Trophoblast cell (in vitro differentiated cells and primary cell): ENCODE measurements around the gene PSMB1.
A peak's percentile ranks its signal among the peaks of the same experiment; 100 is the strongest.

Source experiments
- DNase-seq, 2 donors: peaks; one replicate each; pipeline ENCODE4 v3.0.0-alpha.2; 2016
- H2AFZ ChIP-seq: 2 replicates; pipeline ENCODE4 v1.6.1; 2013; ENCODE audit warnings: low read length, moderate library complexity, mild to moderate bottlenecking; ENCODE audit not compliant: insufficient read depth, poor library complexity
- H2AK5ac ChIP-seq: 2 replicates; pipeline ENCODE4 v1.6.1; 2013; ENCODE audit warnings: mild to moderate bottlenecking, low read length
- H2BK120ac ChIP-seq: 2 replicates; pipeline ENCODE4 v1.6.1; 2013; ENCODE audit warnings: low read length, mild to moderate bottlenecking, moderate library complexity; ENCODE audit not compliant: insufficient read depth, poor library complexity
- H2BK12ac ChIP-seq: 2 replicates; pipeline ENCODE4 v1.6.1; 2013; ENCODE audit warnings: mild to moderate bottlenecking, low read length, moderate library complexity
- H2BK5ac ChIP-seq: 2 replicates; pipeline ENCODE4 v1.6.1; 2013; ENCODE audit warnings: low read length, low read depth, moderate library complexity, mild to moderate bottlenecking; ENCODE audit not compliant: poor library complexity
- H3K14ac ChIP-seq: 2 replicates; pipeline ENCODE4 v1.6.1; 2013; ENCODE audit warnings: mild to moderate bottlenecking, low read length
- H3K18ac ChIP-seq: 2 replicates; pipeline ENCODE4 v1.6.1; 2013; ENCODE audit warnings: mild to moderate bottlenecking, low read length
- H3K23ac ChIP-seq: 2 replicates; pipeline ENCODE4 v1.6.1; 2013; ENCODE audit warnings: low read length
- H3K27ac ChIP-seq: 2 replicates; pipeline ENCODE4 v1.5.1; 2013; ENCODE audit warnings: low read depth, mild to moderate bottlenecking, inconsistent platforms, low read length, moderate library complexity
- H3K27me3 ChIP-seq: 2 replicates; pipeline ENCODE4 v1.6.1; 2013; ENCODE audit warnings: inconsistent platforms, mild to moderate bottlenecking, low read length, moderate library complexity; ENCODE audit not compliant: insufficient read depth
- H3K36me3 ChIP-seq, 2 experiments: 1 replicate in 1 of 2; 2 replicates in 1 of 2; pipeline ENCODE4 v1.6.1; 2013; ENCODE audit warnings: low read length in 2 of 2, mild to moderate bottlenecking in 2 of 2, moderate library complexity in 1 of 2; ENCODE audit not compliant: insufficient read depth in 2 of 2, control insufficient read depth in 1 of 2
- H3K4ac ChIP-seq: 2 replicates; pipeline ENCODE4 v1.6.1; 2013; ENCODE audit warnings: low read depth, mild to moderate bottlenecking, low read length, moderate library complexity
- H3K4me1 ChIP-seq, 2 experiments: 1 replicate in 1 of 2; 2 replicates in 1 of 2; pipeline ENCODE4 v1.6.1; 2013; ENCODE audit warnings: low read length in 2 of 2, mild to moderate bottlenecking in 2 of 2, moderate library complexity in 1 of 2; ENCODE audit not compliant: insufficient read depth in 2 of 2, control insufficient read depth in 1 of 2
- H3K4me2 ChIP-seq: 2 replicates; pipeline ENCODE4 v1.6.1; 2013; ENCODE audit warnings: inconsistent platforms, mild to moderate bottlenecking, low read length, moderate library complexity
- H3K4me3 ChIP-seq: 2 replicates; pipeline ENCODE4 v1.5.1; 2013; ENCODE audit warnings: mild to moderate bottlenecking, low read depth, low read length, inconsistent platforms
- H3K79me1 ChIP-seq: one replicate; pipeline ENCODE4 v1.6.1; 2013; ENCODE audit warnings: low read length
- H3K79me2 ChIP-seq: 2 replicates; pipeline ENCODE4 v1.6.1; 2013; ENCODE audit warnings: low read length, mild to moderate bottlenecking; ENCODE audit not compliant: control insufficient read depth, insufficient read depth, poor library complexity
- H3K9ac ChIP-seq: 2 replicates; pipeline ENCODE4 v1.6.1; 2013; ENCODE audit warnings: mild to moderate bottlenecking, low read length
- H3K9me3 ChIP-seq: 2 replicates; pipeline ENCODE4 v1.6.1; 2013; ENCODE audit warnings: low read depth, mild to moderate bottlenecking, control low read depth, inconsistent platforms, low read length; ENCODE audit not compliant: insufficient read depth
- H4K12ac ChIP-seq: 2 replicates; pipeline ENCODE4 v1.6.1; 2013; ENCODE audit warnings: low read depth, mild to moderate bottlenecking, low read length, moderate library complexity
- H4K8ac ChIP-seq: 2 replicates; pipeline ENCODE4 v1.6.1; 2013; ENCODE audit warnings: low read depth, mild to moderate bottlenecking, low read length, moderate library complexity
- H4K91ac ChIP-seq: one replicate; pipeline ENCODE4 v1.6.1; 2013; ENCODE audit warnings: low read depth, mild to moderate bottlenecking, low read length, moderate library complexity
- WGBS: extraction: QIAGEN DNeasy Blood & Tissue Kit; methylation state at CpG from one replicate; pipeline ENCODE4 v1.1.7; 2013; ENCODE audit warnings: missing lambda C conversion rate; ENCODE audit not compliant: insufficient read length, insufficient coverage; ENCODE audit errors: extremely low coverage; 5-methylcytosine and 5-hydroxymethylcytosine counted together

The PSMB1 gene

DNA sequence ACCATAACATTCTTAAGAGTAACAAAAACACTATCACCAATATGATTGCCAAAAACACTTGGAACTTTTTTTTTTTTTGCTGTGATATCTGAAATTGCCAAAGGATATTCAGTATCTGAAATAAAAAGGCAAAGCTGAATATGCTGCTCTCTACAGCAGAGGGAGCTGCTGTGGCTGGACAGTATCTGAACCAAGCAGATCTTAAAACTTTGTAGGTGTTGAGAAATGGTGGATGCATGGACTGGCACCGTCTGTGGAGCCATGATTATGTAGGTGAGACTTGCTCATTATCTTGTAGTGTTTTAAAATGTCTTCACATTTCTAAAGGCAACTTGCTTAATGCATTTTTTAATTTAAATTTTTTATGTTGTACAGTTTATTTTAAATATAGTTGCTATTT is 22.1 kb upstream of the PSMB1 start:
- Histone ChIP-seq H3K14ac (no peak overlapping the region), H3K4me3 (no peak overlapping the region), H2AK5ac (no peak overlapping the region), H3K4me1 (no peaks in the 10 kb centered on the region), H2BK5ac (no peak overlapping the region), H3K27me3 (no peaks in the 10 kb centered on the region), H3K23ac (no peak overlapping the region), H3K18ac (no peak overlapping the region), H4K8ac (no peak overlapping the region), H3K4me2 (no peak overlapping the region), H3K79me1 (no peaks in the 10 kb centered on the region), H4K12ac (no peak overlapping the region), H3K9me3 (no peaks in the 10 kb centered on the region), H3K79me2 (no peaks in the 10 kb centered on the region), H2BK12ac (no peak overlapping the region), H3K9ac (no peak overlapping the region), H2BK120ac (no peak overlapping the region), H2AFZ (no peak overlapping the region), H3K4ac (no peak overlapping the region), H3K36me3 (peaks cover 10 to 29% of the 10 kb centered on the region in 2 experiments), H3K27ac (no peak overlapping the region), H4K91ac (no peak overlapping the region)
- DNase-seq, result peak in 1 of 2 donors; percentile 5
- WGBS, result no CpG with 5 or more reads among the region's 1 CpG

DNA sequence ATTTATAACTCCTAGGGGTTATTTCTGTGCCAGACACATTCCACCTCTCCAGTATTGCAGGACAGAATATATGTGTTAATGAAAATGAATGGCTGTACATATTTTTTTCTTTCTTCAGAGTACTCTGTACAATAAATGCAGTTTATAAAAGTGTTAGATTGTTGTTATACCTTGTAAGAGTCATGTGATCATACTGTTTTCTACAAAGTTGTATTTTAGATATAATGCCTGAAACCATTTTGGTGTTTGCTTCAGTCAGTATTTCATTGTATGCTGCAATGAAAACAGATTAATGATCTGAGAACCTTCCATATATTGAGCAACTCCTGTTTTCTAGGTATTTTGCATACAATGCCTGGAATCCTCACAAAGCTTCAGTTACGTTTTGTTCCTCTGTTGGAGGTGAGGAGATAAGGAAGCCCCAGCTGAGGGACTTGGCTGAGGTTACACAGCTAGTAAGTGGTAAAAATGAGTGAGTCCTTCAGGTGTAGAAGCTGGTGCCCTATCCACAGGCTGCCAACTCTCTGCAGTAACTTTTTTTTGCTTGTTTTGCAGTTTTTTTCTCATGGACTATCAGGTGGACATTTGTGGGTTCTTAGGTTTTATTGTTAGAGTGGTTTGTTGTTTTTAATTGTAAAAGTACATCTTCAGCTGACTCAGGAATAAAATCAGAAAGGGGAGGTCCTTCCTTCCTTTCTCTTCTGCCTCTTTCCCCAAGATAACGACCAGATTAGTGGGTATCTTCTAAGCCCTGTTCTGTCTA is 19.8 kb upstream of the PSMB1 start:
- H3K4me2 ChIP-seq, result no peak overlapping the region
- no peaks in the 10 kb centered on the region for H3K27me3 ChIP-seq
- H2AFZ ChIP-seq, result no peak overlapping the region
- peaks cover 18 to 32% of the 10 kb centered on the region in 2 experiments for H3K36me3 ChIP-seq
- H3K27ac ChIP-seq, result no peak overlapping the region
- H3K14ac ChIP-seq, result no peak overlapping the region
- H3K4me3 ChIP-seq, result no peak overlapping the region
- H3K79me2 ChIP-seq, result no peaks in the 10 kb centered on the region
- H3K79me1 ChIP-seq, result no peaks in the 10 kb centered on the region
- no peak overlapping the region for H3K9ac ChIP-seq
- no peak overlapping the region for H2BK120ac ChIP-seq
- H3K4me1 ChIP-seq, result no peaks in the 10 kb centered on the region
- WGBS, result no CpG with 5 or more reads among the region's 2 CpGs
- no peak overlapping the region for H4K12ac ChIP-seq
- no peak overlapping the region for H2BK12ac ChIP-seq
- no peak overlapping the region for H3K23ac ChIP-seq
- no peak overlapping the region for H3K18ac ChIP-seq
- no peaks in the 10 kb centered on the region for H3K9me3 ChIP-seq
- no peak for DNase-seq
- no peak overlapping the region for H4K91ac ChIP-seq
- H3K4ac ChIP-seq, result no peak overlapping the region
- H4K8ac ChIP-seq, result no peak overlapping the region
- H2BK5ac ChIP-seq, result no peak overlapping the region
- no peak overlapping the region for H2AK5ac ChIP-seq

DNA sequence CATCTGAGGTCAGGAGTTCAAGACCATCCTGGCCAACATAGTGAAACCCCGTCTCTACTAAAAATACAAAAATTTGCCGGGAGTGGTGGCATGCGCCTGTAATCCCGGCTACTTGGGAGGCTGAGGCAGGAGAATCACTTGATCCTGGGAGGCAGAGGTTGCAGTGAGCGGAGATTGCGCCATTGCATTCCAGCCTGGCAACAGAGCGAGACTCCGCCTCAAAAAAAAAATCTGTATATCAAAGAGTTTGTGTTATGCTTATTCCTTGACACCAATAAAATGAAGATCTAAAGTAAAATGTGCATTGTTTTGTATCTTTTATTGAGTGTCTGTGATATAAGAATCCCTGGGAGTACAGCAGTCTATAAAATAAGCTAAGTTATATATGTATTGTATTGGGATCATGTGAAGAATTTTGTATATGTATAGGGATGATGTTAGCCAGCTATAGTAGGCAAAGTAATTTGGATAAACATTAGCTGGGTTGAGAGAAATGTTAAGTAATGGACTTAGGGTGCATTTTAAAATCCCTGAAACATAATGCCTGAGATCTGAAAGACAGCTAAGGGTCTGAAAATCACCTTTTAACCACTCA is 11.9 kb upstream of the PSMB1 start:
- no peak overlapping the region for H2AFZ ChIP-seq
- H2BK5ac ChIP-seq, result no peak overlapping the region
- H3K4ac ChIP-seq, result no peak overlapping the region
- H3K36me3 ChIP-seq, result peaks cover 20 to 26% of the 10 kb centered on the region in 2 experiments
- WGBS, result no CpG with 5 or more reads among the region's 8 CpGs
- no peak overlapping the region for H4K12ac ChIP-seq
- H4K8ac ChIP-seq, result no peak overlapping the region
- H3K18ac ChIP-seq, result no peak overlapping the region
- H2AK5ac ChIP-seq, result no peak overlapping the region
- no peaks in the 10 kb centered on the region for H3K79me1 ChIP-seq
- H2BK120ac ChIP-seq, result no peak overlapping the region
- no peaks in the 10 kb centered on the region for H3K79me2 ChIP-seq
- no peak overlapping the region for H2BK12ac ChIP-seq
- no peaks in the 10 kb centered on the region for H3K27me3 ChIP-seq
- no peak overlapping the region for H3K27ac ChIP-seq
- no peaks in the 10 kb centered on the region for H3K9me3 ChIP-seq
- H3K23ac ChIP-seq, result no peak overlapping the region
- H3K4me3 ChIP-seq, result no peak overlapping the region
- no peak overlapping the region for H3K14ac ChIP-seq
- peak in 1 of 2 donors; percentile 62 for DNase-seq
- no peak overlapping the region for H4K91ac ChIP-seq
- H3K4me2 ChIP-seq, result no peak overlapping the region
- H3K9ac ChIP-seq, result no peak overlapping the region
- H3K4me1 ChIP-seq, result no peaks in the 10 kb centered on the region

DNA sequence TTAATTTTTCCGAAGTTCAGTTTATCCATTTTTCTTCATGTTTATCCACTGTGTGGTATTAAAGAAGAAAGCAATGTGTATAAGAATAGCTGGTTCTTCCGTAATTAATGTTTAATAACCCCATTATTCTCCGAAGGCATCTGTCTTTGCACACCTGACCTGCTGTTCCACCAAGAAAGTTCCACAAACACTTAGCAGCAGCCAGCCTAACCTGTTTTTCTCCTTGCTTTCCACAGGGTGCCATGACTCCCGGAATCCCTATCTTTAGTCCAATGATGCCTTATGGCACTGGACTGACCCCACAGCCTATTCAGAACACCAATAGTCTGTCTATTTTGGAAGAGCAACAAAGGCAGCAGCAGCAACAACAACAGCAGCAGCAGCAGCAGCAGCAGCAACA is 8.4 kb upstream of the PSMB1 start:
- H4K8ac ChIP-seq, result no peak overlapping the region
- no peak overlapping the region for H3K14ac ChIP-seq
- peaks cover 1% of the 10 kb centered on the region for H3K79me2 ChIP-seq
- H3K9me3 ChIP-seq, result no peaks in the 10 kb centered on the region
- no peak overlapping the region for H3K27ac ChIP-seq
- H2BK12ac ChIP-seq, result no peak overlapping the region
- H3K36me3 ChIP-seq, result peaks cover 9 to 17% of the 10 kb centered on the region in 2 experiments
- no peak overlapping the region for H4K12ac ChIP-seq
- no peak overlapping the region for H2AK5ac ChIP-seq
- no peak overlapping the region for H2BK5ac ChIP-seq
- no peaks in the 10 kb centered on the region for H3K4me1 ChIP-seq
- no peak overlapping the region for H3K4me2 ChIP-seq
- no peak overlapping the region for H2BK120ac ChIP-seq
- no peak overlapping the region for H3K4ac ChIP-seq
- H3K79me1 ChIP-seq, result no peaks in the 10 kb centered on the region
- no peak overlapping the region for H3K9ac ChIP-seq
- no peak overlapping the region for H2AFZ ChIP-seq
- H3K4me3 ChIP-seq, result no peak overlapping the region
- no peak overlapping the region for H4K91ac ChIP-seq
- WGBS, result no CpG with 5 or more reads among the region's 4 CpGs
- no peak for DNase-seq
- H3K27me3 ChIP-seq, result no peaks in the 10 kb centered on the region
- H3K18ac ChIP-seq, result no peak overlapping the region
- H3K23ac ChIP-seq, result no peak overlapping the region
